HUES48 (cell line): ENCODE data around the gene PNMA8A.
A peak's percentile ranks its signal among the peaks of the same experiment; 100 is the strongest.

Experiments used
- H3K27ac ChIP-seq: one replicate; pipeline ENCODE4 v1.7.0; 2013; ENCODE audit warnings: low read depth, low read length, inconsistent platforms
- H3K27me3 ChIP-seq: 2 replicates; pipeline ENCODE4 v1.6.1; 2013; ENCODE audit warnings: mild to moderate bottlenecking, low read length; ENCODE audit not compliant: control insufficient read depth, insufficient read depth
- H3K36me3 ChIP-seq: 2 replicates; pipeline ENCODE4 v1.6.1; 2013; ENCODE audit warnings: low read length; ENCODE audit not compliant: control insufficient read depth, insufficient read depth
- H3K4me1 ChIP-seq: 2 replicates; pipeline ENCODE4 v1.6.1; 2013; ENCODE audit warnings: mild to moderate bottlenecking, low read length; ENCODE audit not compliant: control insufficient read depth, insufficient read depth
- H3K4me3 ChIP-seq: 2 replicates; pipeline ENCODE4 v1.5.1; 2013; ENCODE audit warnings: mild to moderate bottlenecking, low read depth, low read length
- H3K9ac ChIP-seq: 2 replicates; pipeline ENCODE4 v1.6.1; 2013; ENCODE audit warnings: mild to moderate bottlenecking, low read depth, low read length, moderate library complexity
- H3K9me3 ChIP-seq: 2 replicates; pipeline ENCODE4 v1.6.1; 2013; ENCODE audit warnings: low read length; ENCODE audit not compliant: control insufficient read depth, insufficient read depth

PNMA8A gene

DNA sequence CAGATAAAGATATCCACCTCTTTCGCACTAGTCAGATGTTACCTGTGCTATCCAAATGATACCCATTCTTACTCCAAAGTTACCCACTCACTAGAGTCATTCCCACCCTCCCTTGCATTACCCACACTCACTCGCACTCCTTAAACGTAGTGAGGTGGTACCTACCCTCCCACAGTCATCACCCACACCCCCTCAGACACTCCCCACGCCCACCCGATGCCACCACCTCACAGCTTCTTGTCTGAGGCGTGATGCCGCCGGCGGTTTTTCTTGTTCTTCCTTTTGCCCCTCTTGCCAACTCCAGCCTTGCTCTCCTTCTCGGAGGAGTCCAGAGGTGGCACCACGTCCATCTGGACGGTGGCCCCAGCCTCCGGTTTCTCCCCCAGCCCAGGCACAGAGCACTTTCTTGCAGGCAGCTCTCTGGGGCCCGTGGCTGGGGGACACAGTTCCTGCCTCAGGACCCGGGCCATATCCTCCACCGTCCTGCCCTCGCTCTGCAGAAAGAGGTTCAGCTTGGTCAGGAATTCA, 43.8 kb downstream of the PNMA8A start:
- Histone ChIP-seq H3K27me3 (peaks cover 5% of the 10 kb centered on the region), H3K9me3 (no peaks in the 10 kb centered on the region), H3K4me3 (no peak overlapping the region), H3K9ac (no peak overlapping the region), H3K27ac (no peak overlapping the region), H3K36me3 (no peaks in the 10 kb centered on the region), H3K4me1 (0 out of 2 replicates have a peak, but pooled peaks cover 4% of the 10 kb centered on the region)

DNA sequence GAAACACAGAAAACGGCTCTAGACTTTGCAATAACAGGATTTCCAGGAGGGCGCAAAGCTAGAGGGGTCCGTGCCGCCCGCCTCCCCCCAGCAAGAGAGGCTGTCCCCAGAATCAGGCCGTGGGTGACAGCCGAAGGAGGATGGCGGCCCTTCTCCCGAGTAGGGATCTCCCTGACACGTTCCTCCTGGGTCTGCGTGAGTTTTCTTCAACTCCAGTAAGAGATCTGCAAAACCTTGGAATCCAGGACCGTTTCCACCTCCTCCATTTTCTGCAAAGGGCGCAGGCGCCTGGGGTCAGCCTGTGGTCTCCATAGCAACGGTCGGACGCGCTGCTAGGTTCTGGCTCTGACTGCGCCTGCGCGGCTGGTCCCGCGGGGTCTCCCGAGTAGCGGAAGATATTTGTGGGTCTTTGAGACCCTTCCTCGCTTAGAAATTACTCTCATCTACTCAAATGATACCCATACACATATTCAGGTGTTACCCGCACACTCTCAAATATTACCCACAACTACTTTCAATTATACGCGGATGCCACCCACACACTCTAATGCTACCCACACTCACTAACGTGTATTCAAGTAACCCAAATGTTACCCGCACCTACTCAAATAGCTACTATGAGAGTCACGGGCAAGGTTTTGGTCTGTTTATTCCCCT, 44.7 kb downstream of the PNMA8A start:
- H3K9ac ChIP-seq = no peak overlapping the region
- no peaks in the 10 kb centered on the region for H3K36me3 ChIP-seq
- no peak overlapping the region for H3K27ac ChIP-seq
- H3K4me3 ChIP-seq = peak overlapping the region; percentile 73
- 0 out of 2 replicates have a peak, but pooled peaks cover 4% of the 10 kb centered on the region for H3K4me1 ChIP-seq
- H3K9me3 ChIP-seq = no peaks in the 10 kb centered on the region
- H3K27me3 ChIP-seq = peaks cover 5% of the 10 kb centered on the region

DNA sequence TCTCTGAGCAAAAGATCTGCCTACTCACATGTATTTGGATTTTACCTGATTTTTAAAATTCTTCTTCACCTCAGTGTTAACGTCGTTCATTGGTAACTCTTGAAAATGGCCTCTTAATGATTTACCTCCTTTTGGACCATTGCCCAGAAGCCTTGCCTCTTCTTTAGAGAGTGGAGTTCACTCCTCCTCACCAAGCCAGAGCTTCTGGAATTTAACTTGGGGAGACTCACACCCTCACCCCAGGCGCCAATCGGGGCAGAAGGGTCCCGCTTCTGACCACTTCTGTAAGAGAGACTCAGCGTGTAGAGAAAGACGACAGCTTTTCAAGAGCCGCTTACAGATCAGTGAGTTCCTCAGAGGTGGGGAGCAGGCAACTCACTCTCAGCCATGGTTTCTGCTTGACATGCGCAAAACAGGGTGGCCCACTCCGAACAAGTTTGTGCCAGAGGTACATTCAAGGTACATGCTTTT, 45.3 kb downstream of the PNMA8A start:
- no peaks in the 10 kb centered on the region for H3K9me3 ChIP-seq
- H3K4me3 ChIP-seq = peak overlapping the region; percentile 73
- 0 out of 2 replicates have a peak, but pooled peaks cover 4% of the 10 kb centered on the region for H3K4me1 ChIP-seq
- H3K27me3 ChIP-seq = peaks cover 5% of the 10 kb centered on the region
- H3K36me3 ChIP-seq = no peaks in the 10 kb centered on the region
- H3K27ac ChIP-seq = no peak overlapping the region
- no peak overlapping the region for H3K9ac ChIP-seq

DNA sequence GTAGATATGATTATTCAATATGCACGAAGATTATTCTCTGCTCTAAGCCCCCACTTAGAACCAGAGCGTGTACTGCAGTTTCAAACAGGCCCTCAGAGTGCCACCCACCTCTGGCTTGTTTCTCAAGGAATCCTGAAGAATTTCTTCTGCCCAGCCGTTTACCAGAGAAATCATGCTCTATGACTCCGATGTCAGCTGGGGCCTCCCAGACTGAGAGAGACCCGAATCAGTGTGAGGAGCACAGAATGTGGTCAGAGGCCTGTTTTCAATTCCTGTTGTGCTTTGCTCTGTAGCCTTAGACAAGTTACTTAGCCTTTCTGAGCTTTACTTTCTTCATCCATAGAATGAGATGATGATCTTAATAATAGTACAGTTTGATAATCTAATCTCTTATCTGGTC, 48.2 kb downstream of the PNMA8A start:
- H3K9ac ChIP-seq = no peak overlapping the region
- no peak overlapping the region for H3K27ac ChIP-seq
- H3K4me1 ChIP-seq = 0 out of 2 replicates have a peak, but pooled peaks cover 4% of the 10 kb centered on the region
- H3K27me3 ChIP-seq = peaks cover 5% of the 10 kb centered on the region
- no peak overlapping the region for H3K4me3 ChIP-seq
- H3K9me3 ChIP-seq = no peaks in the 10 kb centered on the region
- H3K36me3 ChIP-seq = no peaks in the 10 kb centered on the region

DNA sequence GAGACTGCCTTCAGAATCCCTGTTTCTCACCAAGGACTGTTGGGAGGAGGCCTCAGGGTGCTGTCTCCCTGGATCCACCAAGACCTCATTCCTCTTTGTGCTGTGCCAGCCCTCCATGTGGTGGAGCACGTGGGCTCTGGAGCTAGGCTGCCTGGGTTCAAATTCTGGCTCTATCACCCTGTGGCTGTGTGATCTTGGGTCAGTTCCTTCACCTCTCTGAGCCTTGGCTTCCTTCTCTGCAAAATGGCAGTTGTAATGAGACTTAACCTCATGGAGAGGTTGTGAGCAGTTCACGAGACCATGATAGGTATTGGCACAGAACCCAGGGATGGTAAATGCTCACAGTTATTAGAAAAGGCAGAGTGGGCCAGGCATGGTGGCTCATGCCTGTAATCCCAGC, 49.0 kb downstream of the PNMA8A start:
- H3K27ac ChIP-seq = no peak overlapping the region
- H3K4me3 ChIP-seq = no peak overlapping the region
- peaks cover 5% of the 10 kb centered on the region for H3K27me3 ChIP-seq
- H3K4me1 ChIP-seq = 0 out of 2 replicates have a peak, but pooled peaks cover 4% of the 10 kb centered on the region
- H3K9ac ChIP-seq = no peak overlapping the region
- no peaks in the 10 kb centered on the region for H3K9me3 ChIP-seq
- H3K36me3 ChIP-seq = no peaks in the 10 kb centered on the region

DNA sequence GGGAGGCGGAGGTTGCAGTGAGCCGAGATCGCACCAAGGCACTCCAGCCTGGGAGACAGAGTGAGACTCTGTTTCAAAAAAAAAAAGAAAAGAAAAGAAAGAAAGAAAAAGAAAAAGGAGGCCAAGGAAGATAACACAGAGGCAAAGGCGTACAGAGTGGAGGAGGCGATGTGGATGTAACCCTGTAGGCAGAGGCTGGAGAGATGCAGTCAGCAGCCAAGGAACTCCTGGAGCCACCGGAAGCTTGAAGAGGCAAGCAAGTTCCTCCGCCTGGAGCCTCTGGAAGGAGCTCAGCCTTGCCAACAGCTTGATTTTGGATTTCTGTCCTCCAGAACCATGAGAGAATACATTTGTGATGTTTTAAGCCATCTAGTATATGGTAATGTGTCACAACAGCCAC, 51.3 kb downstream of the PNMA8A start:
- H3K9ac ChIP-seq = no peak overlapping the region
- no peaks in the 10 kb centered on the region for H3K27me3 ChIP-seq
- no peak overlapping the region for H3K27ac ChIP-seq
- H3K9me3 ChIP-seq = no peaks in the 10 kb centered on the region
- no peaks in the 10 kb centered on the region for H3K36me3 ChIP-seq
- peaks cover 3% of the 10 kb centered on the region; the same call in 1 of the 2 replicates for H3K4me1 ChIP-seq
- H3K4me3 ChIP-seq = no peak overlapping the region
